NOMO-1 treated with DMSO at 0.1 percent for 48 hours (cell line): ENCODE data around the gene AP3S2.
"Not testable (repeated sequence)": the region's sequence is repeated elsewhere in the genome, so short reads cannot be mapped to it uniquely, and the experiment has no call there.

Experiments used
- DNase-seq: peaks from one replicate; lab custom pipeline; 2025; ENCODE audit not compliant: unreplicated experiment; lab: John Stamatoyannopoulos, UW

AP3S2 gene

DNA sequence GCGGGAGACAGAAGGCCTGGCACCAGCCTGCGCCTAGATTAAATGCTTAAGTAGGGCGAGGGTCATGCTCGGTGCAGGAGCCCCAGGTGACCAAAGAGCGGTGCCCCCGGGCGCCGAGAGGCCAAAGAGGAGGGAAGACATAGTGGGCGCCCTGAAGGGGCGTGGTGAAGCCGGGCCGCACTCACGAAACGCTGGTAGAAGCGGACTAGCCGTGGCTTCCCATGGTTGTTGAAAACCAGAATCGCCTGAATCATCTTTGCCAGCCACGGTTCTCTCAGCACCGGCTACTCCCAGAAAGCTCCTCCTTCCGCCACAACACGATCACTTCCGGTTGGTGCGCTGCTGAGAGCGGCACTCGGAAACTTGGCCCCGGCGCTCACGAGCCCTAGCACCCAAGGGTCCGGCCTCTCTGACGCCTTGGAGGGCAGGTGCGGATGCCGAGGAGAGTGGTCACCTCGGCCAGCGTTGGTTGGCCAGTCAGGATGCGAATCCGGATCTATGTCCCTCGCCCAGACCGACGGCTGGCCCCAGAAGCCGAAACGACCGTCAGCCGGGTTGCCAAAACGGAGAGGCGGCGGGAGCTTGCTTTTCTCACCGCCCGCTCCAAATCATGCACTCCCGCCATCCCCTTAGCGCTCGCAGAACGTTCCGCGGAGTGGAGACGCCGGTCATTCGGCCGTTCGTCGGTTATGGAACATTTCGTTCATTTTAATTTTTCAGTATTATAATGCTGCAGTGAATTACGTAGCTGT, at the start of gene AP3S2:
AP3S2 (minus strand) TSS at position 299 of the 752 bp plus-strand sequence; CDS start at position 254, 45 bp downstream.
- peak; percentile 86 for DNase-seq

DNA sequence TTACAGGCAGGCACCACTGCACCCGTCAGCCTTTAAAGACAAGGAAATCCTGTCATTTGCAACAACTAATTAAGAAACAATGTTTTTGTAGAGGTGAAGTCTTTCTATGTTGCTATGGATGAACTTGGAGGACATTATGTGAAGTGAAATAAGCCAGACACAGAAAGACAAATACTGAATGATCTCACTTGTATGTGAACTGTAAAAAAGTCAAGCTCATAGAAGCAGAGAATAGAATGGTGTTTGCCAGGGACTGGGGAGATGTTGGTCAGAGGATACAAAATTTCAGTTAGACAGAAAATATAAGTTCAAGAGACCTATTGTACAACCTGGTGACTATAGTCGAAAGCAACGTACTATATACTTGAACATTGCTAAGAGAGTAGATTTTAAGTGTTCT, 46.1 kb upstream of the AP3S2 start:
- DNase-seq = no peak

DNA sequence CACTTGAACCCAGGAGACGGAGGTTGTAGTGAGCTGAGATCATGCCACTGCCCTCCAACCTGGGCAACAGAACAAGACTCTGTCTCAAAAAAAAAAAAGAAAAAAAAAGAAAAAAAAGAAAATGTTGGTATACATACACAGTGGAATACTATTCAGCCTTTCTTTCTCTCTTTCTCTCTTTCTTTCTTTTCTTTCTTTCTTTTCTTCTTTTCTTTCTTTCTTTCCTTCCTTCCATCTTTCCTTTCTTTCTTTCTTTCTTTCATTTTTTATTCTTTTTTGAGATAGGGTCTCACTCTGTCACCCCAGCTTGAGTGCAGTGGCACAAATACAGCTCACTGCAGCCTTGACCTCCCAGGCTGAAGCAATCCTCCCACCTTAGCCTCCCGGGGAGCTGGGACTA, 45.6 kb upstream of the AP3S2 start:
- DNase-seq = not testable (repeated sequence)

DNA sequence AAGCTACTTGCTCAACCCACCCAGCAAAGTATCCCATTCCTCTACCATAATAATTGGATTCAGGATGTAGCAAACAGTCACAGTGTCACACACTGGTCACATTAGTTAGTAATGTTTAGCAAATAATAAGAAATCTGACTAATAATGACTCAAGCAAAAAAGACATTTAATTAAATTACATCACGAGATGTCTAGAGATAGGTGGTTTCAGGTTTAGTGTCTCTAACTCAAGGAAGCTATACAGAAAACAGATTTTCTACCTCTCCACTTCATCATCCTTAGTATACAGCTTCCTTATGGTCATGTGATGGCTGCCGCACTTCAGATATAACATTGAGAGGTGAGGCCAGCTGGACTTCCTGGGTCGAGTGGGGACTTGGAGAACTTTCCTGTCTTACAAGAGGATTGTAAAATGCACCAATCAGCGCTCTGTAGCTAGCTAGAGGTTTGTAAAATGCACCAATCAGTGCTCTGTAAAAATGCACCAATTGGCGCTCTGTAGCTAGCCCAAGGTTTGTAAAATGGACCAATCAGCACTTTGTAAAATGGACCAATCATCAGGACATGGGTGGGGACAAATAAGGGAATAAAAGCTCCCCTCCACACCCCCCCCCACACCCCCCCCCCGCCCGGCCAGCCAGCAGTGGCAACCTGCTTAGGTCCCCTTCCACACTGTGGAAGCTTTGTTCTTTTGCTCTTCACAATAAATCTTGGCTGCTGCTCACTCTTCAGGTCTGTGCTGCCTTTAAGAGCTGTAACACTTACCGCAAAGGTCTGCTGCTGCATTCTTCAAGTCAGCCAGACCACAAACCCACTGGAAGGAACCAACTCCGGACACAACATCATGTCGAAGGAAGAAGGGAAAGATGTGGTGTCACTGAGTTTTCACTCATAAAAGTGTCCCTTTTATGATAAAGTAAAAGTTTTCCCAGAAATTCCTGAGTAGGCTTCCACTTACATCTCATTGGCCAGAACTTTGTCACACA, 43.9 kb upstream of the AP3S2 start:
- DNase-seq = peak; percentile 54

DNA sequence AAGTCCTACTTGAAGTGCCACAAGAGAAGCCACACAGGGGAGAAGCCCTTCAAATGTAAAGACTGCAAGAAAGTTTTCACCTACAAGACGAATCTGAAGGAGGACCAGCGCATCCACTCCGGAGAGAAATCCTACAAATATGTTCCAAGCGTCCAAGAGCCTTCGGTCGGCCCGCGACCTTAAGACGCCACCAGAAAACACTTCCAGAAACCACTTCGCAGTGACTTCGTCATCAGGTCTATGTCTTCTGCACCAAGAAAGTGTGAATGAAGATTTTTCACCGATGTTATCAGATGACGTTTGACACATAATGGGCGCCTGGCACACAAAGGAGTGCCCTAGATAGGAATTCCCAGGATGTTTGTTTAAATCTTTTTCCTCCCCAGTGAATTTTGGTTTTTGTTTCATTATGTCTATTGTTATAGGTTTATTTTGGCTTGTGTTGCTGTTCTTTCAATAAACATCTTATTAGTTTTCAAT, 43.0 kb upstream of the AP3S2 start:
- no peak for DNase-seq

DNA sequence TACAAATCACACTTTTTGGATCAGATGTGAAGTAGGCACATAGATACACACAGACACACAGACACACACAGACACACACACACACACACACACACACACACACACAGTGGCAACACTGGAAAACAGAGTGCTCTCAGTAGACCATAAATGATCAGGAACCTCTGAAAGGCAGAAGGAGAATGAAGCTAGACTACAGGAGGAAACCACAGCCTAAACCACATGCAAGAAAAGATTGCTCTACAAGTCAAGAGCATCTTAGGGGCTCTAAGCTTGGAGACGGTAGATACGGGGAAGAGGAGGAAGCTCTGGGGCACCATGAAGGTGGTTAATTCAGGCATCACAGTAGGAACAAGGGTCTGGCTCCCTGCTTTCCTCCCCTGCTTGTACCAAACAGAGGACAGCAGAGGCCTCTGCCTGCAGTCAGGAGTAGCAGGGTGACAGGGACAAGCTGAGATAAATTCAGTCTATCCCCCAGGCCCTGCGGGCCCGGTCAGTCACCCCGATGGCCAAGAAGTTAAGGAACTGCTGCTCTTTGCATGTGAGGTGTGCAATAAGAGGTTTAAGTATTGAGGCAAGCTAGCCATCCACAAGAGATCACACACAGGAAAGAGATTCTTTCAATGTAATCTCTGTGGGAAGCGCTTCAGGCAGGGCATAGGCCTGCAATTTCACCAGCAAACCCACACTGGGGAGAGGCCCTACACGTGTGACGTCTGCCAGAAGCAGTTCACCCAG, 42.4 kb upstream of the AP3S2 start:
- peak; percentile 83 for DNase-seq

DNA sequence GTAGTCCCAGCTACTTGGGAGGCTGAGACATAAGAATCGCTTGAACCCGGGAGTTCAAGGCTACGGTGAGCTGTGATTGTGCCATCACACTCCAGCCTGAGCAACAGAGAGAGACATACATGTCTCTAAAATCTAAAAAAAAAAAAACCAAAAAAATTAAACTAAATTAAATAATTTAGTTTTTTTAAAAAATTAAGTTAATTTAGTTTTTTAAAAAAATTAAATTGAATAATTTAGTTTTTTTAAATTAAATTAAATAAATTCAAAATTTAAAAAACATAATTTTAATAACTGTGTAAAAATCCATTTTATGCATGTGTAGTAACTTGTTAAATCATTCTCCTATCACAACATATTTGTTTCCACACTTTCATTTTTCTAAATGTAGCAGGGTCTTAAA, 39.1 kb upstream of the AP3S2 start:
- DNase-seq = no peak

DNA sequence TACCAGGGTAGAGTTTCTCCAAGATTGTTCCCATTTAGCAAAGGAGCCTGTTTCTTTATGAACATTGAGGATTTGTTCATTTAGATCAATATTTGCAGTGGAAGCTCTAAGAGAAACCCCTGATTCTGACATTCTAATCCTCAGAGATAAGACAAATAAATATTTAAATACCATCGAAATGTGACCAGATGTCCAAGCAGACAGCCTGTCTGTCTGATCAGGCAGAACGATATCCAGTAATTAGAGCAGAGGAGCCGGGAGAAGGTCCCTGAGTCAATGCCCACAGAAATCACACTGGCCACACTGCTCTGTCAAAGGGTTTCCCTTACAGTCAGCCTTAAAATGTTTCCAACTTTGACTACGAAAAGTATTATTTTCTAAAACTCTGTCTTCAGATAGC, 34.6 kb upstream of the AP3S2 start:
- DNase-seq = no peak

DNA sequence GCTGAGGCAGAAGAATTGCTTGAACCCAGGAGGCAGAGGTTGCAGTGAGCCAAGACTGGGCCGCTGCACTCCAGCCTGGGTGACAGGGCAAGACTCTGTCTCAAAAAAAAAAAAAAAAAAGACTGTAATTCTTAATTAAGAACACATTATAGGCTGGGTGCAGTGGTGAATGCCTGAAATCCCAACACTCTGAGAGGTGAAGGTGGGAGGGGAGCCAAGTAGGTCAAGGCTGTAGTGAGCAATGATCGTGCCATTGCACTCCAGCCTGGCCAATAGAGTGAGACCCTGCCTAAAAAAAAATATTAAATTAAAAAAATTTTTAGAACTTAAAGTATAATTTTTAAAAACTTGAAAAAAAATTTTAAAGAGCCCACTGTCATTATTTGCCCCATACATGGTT, 32.4 kb upstream of the AP3S2 start:
- no peak for DNase-seq

DNA sequence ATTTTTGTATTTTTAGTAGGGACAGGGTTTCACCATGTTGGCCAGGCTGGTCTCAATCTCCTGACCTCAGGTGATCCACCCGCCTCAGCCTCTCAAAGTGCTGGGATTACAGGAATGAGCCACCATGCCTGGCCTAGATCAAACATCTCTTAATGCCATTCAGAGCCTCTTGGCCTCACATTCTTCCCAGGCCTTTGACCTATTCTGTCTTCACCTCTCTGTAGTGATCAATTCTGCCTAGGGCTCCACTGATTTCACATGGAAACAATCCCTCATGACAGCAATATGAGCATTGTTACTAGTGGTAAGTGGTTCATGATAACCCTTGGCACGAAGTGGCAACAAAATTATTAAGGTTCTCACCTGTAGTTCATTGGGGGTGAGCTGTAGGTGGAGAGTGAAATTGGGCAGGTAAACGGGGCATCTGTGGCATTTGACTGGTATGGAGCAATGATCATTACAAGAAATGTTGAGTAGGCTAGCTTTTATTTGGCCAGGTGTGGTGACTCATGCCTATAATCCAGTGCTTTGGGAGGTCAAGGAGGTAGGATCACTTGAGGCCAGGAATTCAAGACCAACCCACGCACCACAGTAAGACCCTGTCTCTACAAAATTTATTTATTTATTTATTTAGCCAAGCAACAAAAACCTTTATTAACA, 23.8 kb upstream of the AP3S2 start:
- no peak for DNase-seq

DNA sequence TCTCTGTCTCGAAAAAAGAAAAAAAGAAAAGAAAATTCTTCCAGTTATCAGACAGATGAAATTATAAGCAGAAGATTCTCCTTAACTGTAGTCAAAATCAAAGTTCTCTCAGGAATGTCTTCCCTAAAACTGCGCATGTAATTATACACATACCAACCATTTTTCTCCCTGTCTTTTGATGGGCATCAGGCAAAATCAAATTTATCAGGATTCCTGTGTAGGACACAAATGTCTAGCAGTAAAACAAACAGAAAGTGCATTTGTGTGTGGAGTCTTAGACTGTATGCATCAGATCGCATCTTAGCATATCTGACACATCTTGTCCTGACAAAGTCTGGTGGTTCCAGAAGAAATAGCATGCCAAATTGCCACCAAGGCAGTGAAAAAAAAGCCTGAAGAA, 22.9 kb upstream of the AP3S2 start:
- no peak for DNase-seq

DNA sequence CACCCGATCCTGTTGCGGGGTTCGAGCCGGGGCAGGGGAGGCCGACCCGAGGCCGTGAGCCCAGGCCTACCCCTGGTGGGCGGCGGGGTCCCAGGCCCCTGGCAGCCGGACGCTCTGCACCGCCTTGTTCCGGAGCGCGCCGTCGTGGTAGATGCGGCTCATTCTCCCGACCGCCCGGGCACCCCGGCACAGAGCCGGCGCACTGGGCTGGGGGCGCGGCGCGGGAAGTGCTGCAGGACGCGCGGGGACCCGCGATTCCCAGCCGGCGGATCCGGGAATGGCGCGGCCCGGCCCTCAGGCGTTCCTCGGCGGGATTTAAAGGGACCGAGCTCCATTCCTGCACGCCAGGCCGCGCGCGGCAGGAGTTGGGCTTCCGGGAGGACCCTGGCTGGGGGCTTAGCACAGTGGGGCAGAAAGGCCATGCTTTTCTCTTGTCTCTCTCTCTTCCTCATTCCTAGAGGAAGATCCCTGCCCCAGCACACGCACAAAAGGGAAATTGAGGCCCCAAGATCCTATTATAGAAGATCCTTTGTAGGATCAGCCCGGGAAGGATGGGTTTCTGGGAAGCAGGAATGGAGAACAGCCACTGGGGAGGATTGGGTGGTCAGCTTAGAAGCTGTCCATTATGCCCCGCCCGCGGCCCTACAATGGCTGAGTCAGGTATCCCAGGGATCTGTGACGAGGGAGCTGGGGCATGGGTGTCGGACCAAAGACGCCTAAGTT, 19.0 kb upstream of the AP3S2 start, which contains the start of gene ARPIN:
ARPIN (minus strand) TSS at position 279 of the 723 bp plus-strand sequence; CDS start at position 162, 117 bp downstream.
- no peak for DNase-seq

DNA sequence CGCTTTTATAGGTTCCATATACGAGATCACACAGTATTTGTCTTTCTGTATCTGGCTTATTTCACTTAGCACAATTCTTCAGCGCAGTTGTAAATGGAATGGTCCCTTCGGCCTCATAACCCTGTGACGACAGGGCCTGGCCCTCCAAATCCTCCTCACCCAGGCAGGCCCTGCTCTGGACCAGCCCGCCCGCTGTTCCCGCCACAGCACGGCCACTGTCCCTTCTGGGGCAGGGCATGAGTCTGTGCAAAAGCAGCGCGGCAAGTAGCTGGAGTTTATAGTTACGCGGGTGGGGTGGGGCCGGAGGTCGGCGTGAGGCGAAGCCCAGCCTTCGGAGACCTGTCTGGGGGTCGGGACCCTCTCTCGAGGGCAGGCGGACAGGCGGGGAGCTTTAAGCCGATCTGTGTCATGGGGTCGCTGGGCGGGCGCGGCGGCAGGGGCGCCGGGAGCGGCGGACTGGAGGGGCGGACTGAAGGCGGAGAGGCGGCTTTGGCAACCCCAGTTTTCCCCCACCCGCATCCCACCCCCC, 18.4 kb upstream of the AP3S2 start:
- no peak for DNase-seq

DNA sequence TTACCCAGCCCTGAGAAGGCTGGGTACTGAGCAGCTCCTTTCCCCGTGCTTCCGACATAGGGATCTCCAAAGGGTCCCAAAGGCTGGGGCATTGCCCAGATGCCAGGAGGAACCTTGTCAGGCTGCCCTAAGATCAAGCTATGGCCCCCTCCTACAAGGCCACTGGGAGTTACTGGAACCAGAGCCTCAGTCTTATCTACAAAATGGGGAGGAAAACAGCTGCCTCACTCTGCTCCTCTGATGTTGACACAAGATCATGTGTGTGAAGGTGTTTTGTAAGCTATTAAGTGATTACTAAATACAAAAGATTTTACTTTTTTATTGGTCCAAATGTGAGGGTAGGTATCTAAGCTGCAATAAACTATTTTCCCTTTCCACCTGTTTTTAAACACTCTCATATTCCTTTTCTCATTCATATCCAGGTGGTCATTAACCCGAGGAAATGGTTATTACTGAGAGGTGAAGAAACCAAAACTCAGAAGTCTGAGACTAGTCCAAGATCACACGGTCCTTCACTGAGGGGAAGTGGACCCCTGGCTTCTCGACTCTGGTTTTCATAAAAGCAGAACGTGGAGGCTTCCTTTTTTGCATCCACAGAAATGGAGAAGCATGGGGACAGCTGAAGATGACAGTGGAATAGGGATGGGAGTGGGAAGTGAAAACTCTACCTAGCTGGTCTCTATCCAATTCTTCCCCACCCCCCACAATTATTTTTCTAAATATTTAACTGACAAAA, 17.3 kb upstream of the AP3S2 start:
- DNase-seq = peak; percentile 50

DNA sequence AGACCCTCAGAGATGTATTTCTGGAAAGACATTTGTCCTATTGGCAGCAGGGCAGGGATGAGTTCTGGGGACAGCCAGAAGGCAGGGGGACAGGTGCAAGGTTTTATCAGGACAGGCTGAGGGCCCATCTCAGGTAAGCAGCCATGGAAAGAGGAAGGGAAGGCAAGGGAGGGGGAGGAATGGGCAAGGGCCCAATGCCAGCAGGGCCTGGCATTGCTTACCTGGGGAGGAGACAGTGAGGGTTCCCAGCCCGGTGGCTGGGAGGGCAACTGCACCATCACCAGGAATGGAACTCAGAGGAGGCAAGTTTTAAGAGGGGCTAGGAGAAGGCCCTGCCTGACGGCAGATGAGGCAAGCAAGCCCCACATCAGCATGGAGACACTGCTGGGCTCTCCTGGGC, 15.8 kb upstream of the AP3S2 start:
- no peak for DNase-seq

DNA sequence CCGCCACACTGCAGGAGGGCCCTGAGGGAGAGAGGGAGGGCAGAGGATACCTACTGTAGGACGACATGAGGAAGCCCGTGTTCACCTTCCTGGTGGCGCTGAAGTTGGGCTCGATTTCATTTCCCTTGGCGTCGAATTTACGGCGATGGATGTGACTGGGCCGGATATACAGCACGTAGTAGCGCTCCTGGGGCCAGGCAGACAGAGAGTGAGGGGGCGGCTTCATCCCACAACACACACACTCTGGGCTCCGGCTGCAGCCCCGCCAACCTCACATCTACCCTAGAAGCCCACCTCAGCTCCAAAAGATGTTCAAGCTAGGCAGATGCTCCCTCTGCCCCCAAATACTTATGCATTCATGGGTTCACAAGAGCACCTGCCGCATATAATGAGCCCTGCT, 14.4 kb upstream of the AP3S2 start:
- no peak for DNase-seq

DNA sequence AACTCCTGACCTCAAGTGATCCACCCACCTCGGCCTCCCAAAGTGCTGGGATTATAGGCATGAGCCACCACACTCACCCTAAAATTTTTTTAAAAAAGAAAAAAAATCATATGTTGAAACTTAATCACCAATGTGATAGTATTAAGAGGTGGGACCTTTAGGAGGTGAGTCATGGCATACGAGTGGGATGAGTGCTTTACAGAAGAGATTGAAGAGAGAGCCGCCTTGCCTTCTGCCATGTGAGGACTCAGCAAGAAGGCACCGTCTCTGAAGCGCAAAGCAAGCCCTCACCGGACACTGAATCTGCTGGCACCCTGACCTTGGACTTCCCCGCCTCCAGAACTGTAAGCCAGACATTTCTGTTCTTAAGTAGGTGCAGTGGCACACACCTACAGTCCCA, 13.5 kb upstream of the AP3S2 start:
- DNase-seq = no peak

DNA sequence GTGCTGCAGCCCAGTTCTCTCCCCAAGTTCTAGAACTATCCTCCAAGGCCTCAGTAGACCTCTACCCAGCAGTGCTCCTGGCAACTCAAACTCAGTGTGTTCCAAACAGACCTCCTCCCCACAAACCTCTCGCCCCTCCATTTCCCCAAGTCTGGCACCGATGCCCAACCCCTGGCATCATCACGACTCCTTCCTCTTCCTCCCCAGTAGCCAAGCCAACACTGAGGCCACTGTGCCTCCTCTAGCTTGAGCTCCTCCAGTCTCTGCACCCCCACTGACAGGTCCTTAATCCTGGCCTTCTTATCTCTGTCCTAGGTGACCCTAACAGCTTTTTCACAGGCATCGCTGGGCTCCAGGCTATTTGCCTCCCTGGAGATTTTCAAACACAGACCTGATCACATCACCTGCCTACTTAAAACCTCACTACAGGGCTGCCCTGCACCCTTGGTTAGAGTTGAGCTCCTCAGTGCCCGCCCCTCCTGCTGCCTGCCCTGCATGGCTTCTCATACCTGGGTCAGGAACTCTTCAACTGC, 12.1 kb upstream of the AP3S2 start:
- DNase-seq = no peak

DNA sequence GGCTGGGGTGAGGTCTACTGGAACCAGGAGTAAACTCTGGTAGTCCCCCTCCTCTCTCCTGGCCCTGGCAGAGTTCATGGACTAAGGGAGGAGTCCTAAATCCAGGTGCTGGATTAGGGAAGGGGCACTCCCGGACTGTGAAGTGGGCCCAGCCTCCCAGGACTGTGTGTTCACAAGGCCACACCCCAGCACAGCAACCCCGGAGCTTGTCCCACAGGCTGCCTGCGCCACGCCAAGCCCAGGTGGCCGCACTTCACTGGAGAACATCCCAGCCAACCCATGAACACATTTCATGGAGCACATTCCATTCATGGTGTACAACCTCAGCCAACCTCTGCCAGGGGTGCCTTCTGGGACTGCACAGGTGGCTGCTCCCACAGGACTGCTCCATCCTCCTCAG, 10.7 kb upstream of the AP3S2 start:
- DNase-seq = no peak
